Right lobe of liver (tissue), 4 donors: ENCODE measurements around the gene IL5RA.

Experiments
- POLR2A ChIP-seq: fragments of 450-650 bp; IDR thresholded peaks from one replicate; pipeline ENCODE4 v1.6.1; 2017; ENCODE audit warnings: antibody characterized with exemption, mild to moderate bottlenecking
- TF ChIP-seq, protein P1 (sequence below), 4 donors: fragments of 200-600 bp in 3 of 4; fragments of 450-650 bp in 1 of 4; IDR thresholded peaks; one replicate each; pipeline versions ENCODE4 v1.5.1 to v1.8.0; 2016 to 2022; ENCODE audit warnings: antibody characterized with exemption in 4 of 4, mild to moderate bottlenecking in 2 of 4
- donor health status: DM: no; HTN: no; CAD: no.
- donor health status: DM: no; HTN: no; CAD: no.
- donor health status: DM: no; HTN: yes; CAD: no.

DNA sequence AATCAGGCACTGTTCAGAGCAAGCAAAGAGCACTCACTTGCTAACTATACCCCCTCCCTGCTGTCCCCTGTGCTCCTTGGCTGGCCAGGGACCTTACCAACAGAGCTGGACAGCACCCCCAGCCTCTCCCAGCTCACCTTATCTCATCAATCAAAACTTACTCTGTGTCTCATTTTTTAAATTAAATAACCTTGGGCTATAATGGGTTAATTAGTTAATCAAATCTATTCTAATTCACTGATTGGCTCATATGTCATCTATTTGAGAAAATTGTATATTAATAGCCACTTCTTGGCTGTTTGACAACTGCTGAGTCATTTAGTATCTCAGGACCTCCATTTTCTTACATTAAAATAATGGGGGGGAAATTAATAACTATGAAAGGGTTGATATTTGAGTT lies 22.9 kb downstream of the IL5RA start:
- TF ChIP-seq, protein P1, sequence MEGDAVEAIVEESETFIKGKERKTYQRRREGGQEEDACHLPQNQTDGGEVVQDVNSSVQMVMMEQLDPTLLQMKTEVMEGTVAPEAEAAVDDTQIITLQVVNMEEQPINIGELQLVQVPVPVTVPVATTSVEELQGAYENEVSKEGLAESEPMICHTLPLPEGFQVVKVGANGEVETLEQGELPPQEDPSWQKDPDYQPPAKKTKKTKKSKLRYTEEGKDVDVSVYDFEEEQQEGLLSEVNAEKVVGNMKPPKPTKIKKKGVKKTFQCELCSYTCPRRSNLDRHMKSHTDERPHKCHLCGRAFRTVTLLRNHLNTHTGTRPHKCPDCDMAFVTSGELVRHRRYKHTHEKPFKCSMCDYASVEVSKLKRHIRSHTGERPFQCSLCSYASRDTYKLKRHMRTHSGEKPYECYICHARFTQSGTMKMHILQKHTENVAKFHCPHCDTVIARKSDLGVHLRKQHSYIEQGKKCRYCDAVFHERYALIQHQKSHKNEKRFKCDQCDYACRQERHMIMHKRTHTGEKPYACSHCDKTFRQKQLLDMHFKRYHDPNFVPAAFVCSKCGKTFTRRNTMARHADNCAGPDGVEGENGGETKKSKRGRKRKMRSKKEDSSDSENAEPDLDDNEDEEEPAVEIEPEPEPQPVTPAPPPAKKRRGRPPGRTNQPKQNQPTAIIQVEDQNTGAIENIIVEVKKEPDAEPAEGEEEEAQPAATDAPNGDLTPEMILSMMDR (IDR thresholded peaks at IDR 0.05): no peak
- TF ChIP-seq POLR2A: no peak
